Measurements from ENCODE around the gene ANKS1B. TPM values are rescaled to one million over a fixed set of nuclear protein-coding genes. Genes with fewer than 3 reads are reported as not detected.

Gene ANKS1B
- total RNA-seq, 4 donors from 2014 or later = 14.0 to 38.4 (median 28.6) TPM

GRCh38 chr12:99151744-99152143, 833.0 kb downstream of the ANKS1B start:
- Histone ChIP-seq H3K4me3 (no peak overlapping the region), H3K9me3 (no peaks in the 10 kb centered on the region), H3K4me1 (no peaks in the 10 kb centered on the region), H3K27me3 (no peaks in the 10 kb centered on the region), H3K27ac (no peak overlapping the region), H3K36me3 (no peaks in the 10 kb centered on the region)
- DNase-seq (ENCODE audit: low spot score in 2 of 2) = no peak
- TF ChIP-seq EP300 (IDR thresholded peaks at IDR 0.05) = no peak
- TF ChIP-seq, protein P1, sequence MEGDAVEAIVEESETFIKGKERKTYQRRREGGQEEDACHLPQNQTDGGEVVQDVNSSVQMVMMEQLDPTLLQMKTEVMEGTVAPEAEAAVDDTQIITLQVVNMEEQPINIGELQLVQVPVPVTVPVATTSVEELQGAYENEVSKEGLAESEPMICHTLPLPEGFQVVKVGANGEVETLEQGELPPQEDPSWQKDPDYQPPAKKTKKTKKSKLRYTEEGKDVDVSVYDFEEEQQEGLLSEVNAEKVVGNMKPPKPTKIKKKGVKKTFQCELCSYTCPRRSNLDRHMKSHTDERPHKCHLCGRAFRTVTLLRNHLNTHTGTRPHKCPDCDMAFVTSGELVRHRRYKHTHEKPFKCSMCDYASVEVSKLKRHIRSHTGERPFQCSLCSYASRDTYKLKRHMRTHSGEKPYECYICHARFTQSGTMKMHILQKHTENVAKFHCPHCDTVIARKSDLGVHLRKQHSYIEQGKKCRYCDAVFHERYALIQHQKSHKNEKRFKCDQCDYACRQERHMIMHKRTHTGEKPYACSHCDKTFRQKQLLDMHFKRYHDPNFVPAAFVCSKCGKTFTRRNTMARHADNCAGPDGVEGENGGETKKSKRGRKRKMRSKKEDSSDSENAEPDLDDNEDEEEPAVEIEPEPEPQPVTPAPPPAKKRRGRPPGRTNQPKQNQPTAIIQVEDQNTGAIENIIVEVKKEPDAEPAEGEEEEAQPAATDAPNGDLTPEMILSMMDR (IDR thresholded peaks at IDR 0.05) = no peak
- no peak for TF ChIP-seq POLR2A (IDR thresholded peaks at IDR 0.05)

DNA sequence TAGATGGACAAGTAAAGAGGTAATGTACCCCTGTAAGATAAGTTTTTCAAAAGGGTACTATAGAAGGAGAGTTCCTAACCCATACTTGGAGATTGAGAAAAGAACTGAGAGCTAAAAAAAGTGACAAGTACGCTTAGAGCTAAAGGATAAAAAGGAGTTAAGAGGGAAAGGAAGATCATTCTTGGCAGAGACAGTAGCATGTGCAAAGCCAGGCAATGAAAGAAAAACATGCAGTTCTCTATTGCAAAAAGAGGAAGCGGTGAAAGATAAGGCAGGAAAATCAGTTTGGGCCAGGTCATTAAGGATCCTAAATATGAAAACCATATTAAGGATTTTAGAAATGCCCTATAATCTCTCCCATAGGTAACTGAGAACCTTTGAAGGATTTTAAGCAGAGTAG, 837.6 kb downstream of the ANKS1B start:
- Histone ChIP-seq H3K9me3 (no peaks in the 10 kb centered on the region), H3K27me3 (no peaks in the 10 kb centered on the region), H3K4me1 (no peaks in the 10 kb centered on the region), H3K4me3 (no peak overlapping the region), H3K27ac (no peak overlapping the region), H3K36me3 (no peaks in the 10 kb centered on the region)
- WGBS, 2 donors = 44 to 64% methylated on average over 2 of the region's 2 CpGs
- TF ChIP-seq POLR2A (IDR thresholded peaks at IDR 0.05) = no peak
- DNase-seq (ENCODE audit: low spot score in 2 of 2) = no peak

GRCh38 chr12:99146730-99147129, 838.0 kb downstream of the ANKS1B start:
- H3K4me3 ChIP-seq = no peak overlapping the region
- WGBS, 2 donors = 90 to 94% methylated on average over 5 of the region's 5 CpGs
- TF ChIP-seq, protein P1 (IDR thresholded peaks at IDR 0.05) = no peak
- TF ChIP-seq EP300 (IDR thresholded peaks at IDR 0.05) (no peak), POLR2A (IDR thresholded peaks at IDR 0.05) (no peak)
- no peaks in the 10 kb centered on the region for H3K36me3 ChIP-seq
- DNase-seq (ENCODE audit: low spot score in 2 of 2) = no peak
- H3K27me3 ChIP-seq = no peaks in the 10 kb centered on the region
- H3K9me3 ChIP-seq = no peaks in the 10 kb centered on the region
- no peak overlapping the region for H3K27ac ChIP-seq
- H3K4me1 ChIP-seq = no peaks in the 10 kb centered on the region

DNA sequence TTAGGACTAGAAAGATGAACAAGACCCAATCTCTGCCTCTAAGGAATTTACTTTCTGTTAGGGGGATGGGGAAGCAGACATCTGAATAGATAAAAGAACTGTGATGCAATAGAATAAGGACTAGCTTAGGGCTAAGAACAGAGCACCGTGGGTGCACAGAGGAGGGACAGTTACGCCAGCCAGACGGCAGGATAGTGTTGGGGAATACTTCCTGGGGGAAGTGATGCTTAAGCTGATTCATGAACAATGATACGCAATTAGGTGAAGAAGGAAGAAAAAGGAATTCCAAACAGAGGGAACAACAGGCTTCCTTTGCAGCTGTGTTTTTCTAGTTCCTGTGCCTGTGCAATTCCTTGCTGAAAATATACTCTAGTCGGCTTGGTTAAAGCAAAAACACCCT, 838.6 kb downstream of the ANKS1B start:
- Histone ChIP-seq H3K4me3 (no peak overlapping the region), H3K9me3 (no peaks in the 10 kb centered on the region), H3K4me1 (no peaks in the 10 kb centered on the region), H3K36me3 (no peaks in the 10 kb centered on the region), H3K27me3 (no peaks in the 10 kb centered on the region), H3K27ac (no peak overlapping the region)
- WGBS, 2 donors = 46 to 50% methylated on average over 5 of the region's 5 CpGs
- no peak for TF ChIP-seq POLR2A (IDR thresholded peaks at IDR 0.05)
- no peak for TF ChIP-seq EP300 (IDR thresholded peaks at IDR 0.05)
- TF ChIP-seq, protein P1 (IDR thresholded peaks at IDR 0.05) = no peak
- no peak for DNase-seq (ENCODE audit: low spot score in 2 of 2)

- Histone ChIP-seq H3K27ac (no peak overlapping the region), H3K4me3 (no peak overlapping the region), H3K36me3 (no peaks in the 10 kb centered on the region), H3K27me3 (no peaks in the 10 kb centered on the region), H3K4me1 (no peaks in the 10 kb centered on the region), H3K9me3 (no peaks in the 10 kb centered on the region)
- no peak for TF ChIP-seq EP300 (IDR thresholded peaks at IDR 0.05)
- TF ChIP-seq, protein P1 (IDR thresholded peaks at IDR 0.05) = no peak
- no peak for TF ChIP-seq POLR2A (IDR thresholded peaks at IDR 0.05)
- DNase-seq (ENCODE audit: low spot score in 2 of 2) = no peak
Measured at GRCh38 chr12:99142651-99143050, 842.1 kb downstream of the ANKS1B start.

GRCh38 chr12:99140017-99140720, 844.6 kb downstream of the ANKS1B start:
- TF ChIP-seq, protein P1 (IDR thresholded peaks at IDR 0.05) = no peak
- TF ChIP-seq EP300 (IDR thresholded peaks at IDR 0.05) (no peak), POLR2A (IDR thresholded peaks at IDR 0.05) (no peak)
- Histone ChIP-seq H3K4me3 (no peak overlapping the region), H3K36me3 (no peaks in the 10 kb centered on the region), H3K9me3 (no peaks in the 10 kb centered on the region), H3K4me1 (no peaks in the 10 kb centered on the region), H3K27ac (no peak overlapping the region), H3K27me3 (no peaks in the 10 kb centered on the region)
- no peak for DNase-seq (ENCODE audit: low spot score in 2 of 2)
- WGBS, 2 donors = 91% methylated on average over 7 of the region's 7 CpGs
